CD4-positive, alpha-beta T cell treated with Interleukin-6 at 100 ng/mL for 8 hours (primary cell): ENCODE data around the gene CHRNB2.

Source experiments
- DNase-seq: peaks from one replicate; pipeline ENCODE4 v3.0.0-alpha.2; 2020; ENCODE audit warnings: mixed read lengths, low spot score

The CHRNB2 gene

DNA sequence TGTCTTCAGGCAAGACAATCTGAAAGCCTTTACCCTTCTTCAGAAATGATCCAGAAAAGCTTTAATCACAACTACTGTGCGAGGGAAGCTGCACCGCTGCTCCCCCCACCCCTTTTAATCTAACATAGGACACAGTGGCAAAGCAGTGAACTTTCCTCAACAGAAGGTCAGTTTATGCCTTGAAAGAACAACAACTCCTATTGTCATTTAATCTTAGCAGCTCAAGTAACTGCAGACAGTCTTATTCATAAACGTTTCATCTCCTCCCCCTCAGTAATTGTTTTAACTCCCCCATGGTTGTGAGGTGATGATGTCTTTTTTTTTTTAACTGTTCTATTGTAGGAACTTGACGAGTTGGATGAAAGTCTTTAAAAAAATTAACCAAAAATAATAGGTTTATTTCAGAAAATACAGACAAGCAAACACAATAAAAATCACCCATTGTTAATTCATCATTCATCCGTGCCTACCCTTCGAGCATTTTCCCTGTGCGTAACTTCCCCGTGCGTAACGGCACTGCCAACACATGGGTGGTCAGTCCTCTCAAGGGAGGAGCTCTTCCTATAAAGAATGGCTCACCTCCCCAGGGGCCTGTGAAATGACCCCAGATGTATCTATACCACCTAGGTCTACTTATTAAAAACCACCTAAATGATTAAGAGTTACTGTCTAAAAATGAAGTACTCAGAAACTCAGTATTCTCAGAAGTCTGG, 43.7 kb downstream of the CHRNB2 start:
- no peak for DNase-seq

DNA sequence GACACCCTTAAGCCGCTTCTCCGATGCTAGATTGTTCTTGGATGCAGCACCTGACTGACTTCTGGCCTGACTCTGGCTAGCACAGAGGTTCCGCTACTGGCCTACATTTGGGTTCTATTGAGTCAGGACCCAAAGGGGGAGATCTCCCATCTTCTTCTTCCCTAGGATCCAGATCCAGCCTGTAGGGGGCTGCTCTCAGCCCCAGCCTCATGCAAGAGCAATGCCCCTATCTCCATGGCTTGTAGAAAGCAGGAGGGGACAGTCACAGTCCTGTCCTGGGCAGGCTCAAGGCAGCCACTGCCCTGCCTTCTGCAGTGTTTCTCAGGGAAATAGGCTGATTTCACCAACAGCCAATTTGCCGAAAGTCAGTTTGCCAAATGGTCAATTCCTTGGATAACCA, 46.7 kb downstream of the CHRNB2 start:
- no peak for DNase-seq

GRCh38 chr1:154614901-154615300, 47.3 kb downstream of the CHRNB2 start:
- no peak for DNase-seq

DNA sequence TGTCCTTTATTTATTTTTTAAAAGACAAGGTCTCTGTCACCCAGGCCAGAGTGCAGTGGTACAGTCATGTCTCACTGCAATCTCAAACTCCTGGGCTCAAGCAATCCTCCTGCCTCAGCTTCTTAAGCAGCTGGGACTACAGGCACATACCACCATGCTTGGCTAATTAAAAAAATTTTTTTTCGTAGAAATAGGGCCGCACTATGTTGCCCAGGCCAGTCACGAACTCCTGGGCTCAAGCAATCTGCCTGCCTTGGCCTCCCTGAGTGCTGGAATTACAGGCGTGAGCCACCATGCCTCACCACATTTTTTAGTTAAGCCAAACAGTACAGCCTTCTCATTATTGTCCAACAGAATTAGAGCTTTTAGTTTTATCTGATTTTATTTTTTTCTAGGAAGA, 47.8 kb downstream of the CHRNB2 start:
- no peak for DNase-seq

DNA sequence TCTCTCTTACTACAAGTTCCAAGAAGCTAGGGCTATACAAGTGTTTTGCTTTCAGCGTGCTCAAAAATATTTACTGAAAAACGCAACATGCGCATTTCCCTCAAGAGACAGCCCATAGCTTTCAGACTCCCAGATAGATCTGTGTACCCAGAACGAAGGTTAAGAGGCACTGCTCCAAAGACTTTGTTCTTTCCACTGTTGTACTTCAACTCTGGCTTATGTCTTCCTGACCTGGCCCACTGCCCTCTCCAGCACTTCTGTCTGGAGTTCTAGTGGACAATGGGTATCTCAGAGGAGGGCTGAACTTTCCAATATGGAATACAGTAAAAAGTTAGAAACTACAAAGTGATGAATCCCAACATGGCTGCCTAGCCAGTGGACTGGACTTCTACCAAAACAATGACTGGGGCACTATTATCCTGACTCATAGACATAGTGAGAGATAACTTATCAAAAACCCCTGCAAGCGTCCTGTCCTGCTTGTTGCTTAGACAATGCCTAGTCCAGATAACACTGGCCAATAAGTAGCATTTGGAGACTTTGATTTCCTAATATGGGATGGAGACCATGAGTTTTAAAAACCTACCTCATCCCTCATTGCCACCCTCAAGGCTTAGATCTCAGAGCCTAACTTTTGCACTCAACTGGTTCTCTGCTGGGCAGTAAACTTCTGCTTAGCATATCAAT, 49.2 kb downstream of the CHRNB2 start:
- no peak for DNase-seq

GRCh38 chr1:154619181-154619948, 51.8 kb downstream of the CHRNB2 start:
- no peak for DNase-seq

GRCh38 chr1:154620751-154621150, 53.2 kb downstream of the CHRNB2 start:
- DNase-seq, result no peak

- no peak for DNase-seq
Observed at GRCh38 chr1:154621875-154622274, 54.3 kb downstream of the CHRNB2 start.

DNA sequence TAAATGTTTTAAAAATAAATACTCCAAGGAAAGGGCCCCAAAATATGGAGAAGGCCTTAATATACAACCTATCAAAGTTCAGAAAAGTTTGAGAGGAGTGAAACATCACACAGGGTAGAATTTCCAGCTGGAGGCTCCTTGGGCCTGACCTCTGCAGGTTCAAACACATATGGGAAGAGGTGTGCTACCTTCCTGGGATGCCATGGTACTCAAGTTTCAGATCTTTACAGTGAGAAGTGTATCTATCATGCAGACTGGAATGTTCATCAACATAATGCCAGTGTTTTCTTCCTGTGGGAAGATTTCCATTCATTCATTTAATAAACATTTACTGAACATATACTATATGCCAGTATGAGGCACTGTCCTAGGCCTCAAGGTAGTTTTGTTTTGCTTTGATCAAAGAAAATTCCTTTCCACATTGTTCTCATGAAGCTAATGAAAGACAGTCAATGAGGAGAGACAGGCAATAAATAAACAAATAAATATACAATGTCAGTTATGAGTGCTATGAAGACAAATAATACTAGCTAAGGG, 55.0 kb downstream of the CHRNB2 start:
- DNase-seq, result no peak

- DNase-seq, result no peak
Observed at GRCh38 chr1:154623358-154623757, 55.8 kb downstream of the CHRNB2 start.

- no peak for DNase-seq
Observed at GRCh38 chr1:154624746-154625643, 57.4 kb downstream of the CHRNB2 start.

DNA sequence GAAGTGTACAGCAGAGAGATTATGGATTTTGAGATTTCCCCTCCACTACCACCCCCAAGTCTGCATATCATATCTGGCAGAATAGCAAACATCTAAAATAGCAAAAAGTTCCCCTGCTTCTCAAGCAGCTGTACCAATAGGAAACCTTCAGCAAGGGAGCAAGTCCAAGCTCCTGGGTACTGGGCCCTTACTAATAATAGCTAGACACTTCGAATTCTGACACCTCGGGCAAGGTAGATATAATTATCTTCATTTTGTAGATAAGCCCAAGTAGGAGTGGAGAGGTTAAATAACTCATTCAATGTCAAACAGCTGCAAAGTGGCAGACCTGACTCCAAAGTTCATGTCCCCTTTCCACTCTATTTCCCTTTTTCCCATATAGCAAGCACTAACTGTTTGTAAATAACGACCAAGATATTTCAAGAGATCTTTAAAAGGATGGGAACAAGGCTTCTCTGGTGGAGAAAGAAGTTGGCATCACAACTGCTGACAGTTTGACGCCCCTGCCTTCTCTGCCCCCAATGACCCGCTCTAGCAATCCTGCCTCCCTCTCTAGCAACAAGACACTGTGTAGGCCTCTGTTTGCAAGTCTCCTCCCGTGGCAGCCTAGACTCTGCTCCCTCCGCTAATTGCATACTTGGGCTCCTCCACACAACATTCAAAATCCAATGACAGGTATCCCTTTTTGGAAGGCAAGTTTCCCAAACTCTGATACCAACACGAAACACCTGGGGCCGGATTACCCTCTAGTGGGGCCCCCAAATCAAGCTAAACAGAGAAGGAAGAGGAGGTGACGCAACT, 59.1 kb downstream of the CHRNB2 start:
- no peak for DNase-seq

- peak; percentile 80 for DNase-seq
Observed at GRCh38 chr1:154627257-154628120, 59.9 kb downstream of the CHRNB2 start.

- no peak for DNase-seq
Observed at GRCh38 chr1:154628121-154628405, 60.5 kb downstream of the CHRNB2 start.

GRCh38 chr1:154629061-154629674, 61.6 kb downstream of the CHRNB2 start:
- DNase-seq, result no peak
